Uterus (tissue), 4 donors: ENCODE measurements around the gene C11orf24. TPM values are rescaled to one million over a fixed set of nuclear protein-coding genes. Genes with fewer than 3 reads are reported as not detected.

Source experiments
- DNase-seq, 2 donors: peaks; one replicate each; pipeline ENCODE4 v3.0.0-alpha.2; 2019 to 2020
- H3K27ac ChIP-seq, 2 donors: fragments of 200-600 bp; sonication (generic); 1 replicate in 1 of 2; 2 replicates in 1 of 2; pipeline ENCODE4 v1.5.1; 2016 to 2018
- H3K27me3 ChIP-seq, 2 donors: fragments of 200-600 bp; sonication (generic); one replicate each; pipeline ENCODE4 v1.5.1; 2018 to 2019; ENCODE audit warnings: control low read depth in 1 of 2
- H3K36me3 ChIP-seq, 2 donors: fragments of 200-600 bp; sonication (generic); one replicate each; pipeline ENCODE4 v1.5.1; 2019; ENCODE audit warnings: control low read depth in 1 of 2
- H3K4me1 ChIP-seq, 2 donors: fragments of 200-600 bp; sonication (generic); one replicate each; pipeline ENCODE4 v1.5.1; 2018 to 2019; ENCODE audit warnings: control low read depth in 1 of 2
- H3K4me3 ChIP-seq, 2 donors: fragments of 200-600 bp; sonication (generic); 1 replicate in 1 of 2; 2 replicates in 1 of 2; pipeline ENCODE4 v1.5.1; 2018 to 2019; ENCODE audit warnings: mild to moderate bottlenecking in 1 of 2
- H3K9me3 ChIP-seq, 2 donors: fragments of 200-600 bp; sonication (generic); one replicate each; pipeline ENCODE4 v1.5.1; 2019; ENCODE audit warnings: control low read depth in 1 of 2
- CTCF ChIP-seq, 4 experiments: fragments of 200-600 bp in 2 of 4; fragments of 450-650 bp in 2 of 4; sonication (generic) in 2 of 4; IDR thresholded peaks; one replicate each; pipeline ENCODE4 v1.5.1; 2016 to 2019; ENCODE audit warnings: antibody characterized with exemption in 4 of 4, mild to moderate bottlenecking in 2 of 4, moderate library complexity in 1 of 4
- POLR2A ChIP-seq, 2 donors: fragments of 450-650 bp; IDR thresholded peaks; one replicate each; pipeline ENCODE4 v1.6.1; 2016; ENCODE audit warnings: antibody characterized with exemption in 2 of 2, mild to moderate bottlenecking in 1 of 2, moderate library complexity in 1 of 2
- intact Hi-C: fragments of 100-400 bp; cut with DNase I; formaldehyde crosslinking; loops from one replicate; pipeline ENCODE4 v1.15.1; 2023; ENCODE audit warnings: low total_unique reads
- total RNA-seq, 4 donors: library from RNA; depleted of rRNA in 3 of 4; stranded (reverse); fragments of >200 nt in 3 of 4; gene quantifications; one replicate each; pipeline versions ENCODE4 v1.1.0 to v1.2.4, GENCODE V29; 2014 to 2023
- donor health status: DM: yes; HTN: yes; CAD: no.

C11orf24 gene
- total RNA-seq, 4 donors from 2014 or later: 23.2 to 136 (median 33.4) TPM

GRCh38 chr11:68223275-68223674, 48.5 kb downstream of the C11orf24 start:
- Histone ChIP-seq H3K27ac (no peak overlapping the region), H3K27me3 (no peaks in the 10 kb centered on the region), H3K4me3 (no peak overlapping the region), H3K36me3 (no peaks in the 10 kb centered on the region), H3K9me3 (no peaks in the 10 kb centered on the region), H3K4me1 (no peaks in the 10 kb centered on the region)
- intact Hi-C loops: no loop called here
- DNase-seq: no peak
- TF ChIP-seq POLR2A (IDR thresholded peaks at IDR 0.05) (no peak), CTCF (IDR thresholded peaks at IDR 0.05) (no peak)

- no peaks in the 10 kb centered on the region for H3K27me3 ChIP-seq
- no peaks in the 10 kb centered on the region for H3K9me3 ChIP-seq
- intact Hi-C loops: no loop called here
- TF ChIP-seq POLR2A (IDR thresholded peaks at IDR 0.05) (no peak), CTCF (IDR thresholded peaks at IDR 0.05) (no peak)
- H3K36me3 ChIP-seq: no peaks in the 10 kb centered on the region
- no peak for DNase-seq
- H3K4me1 ChIP-seq: no peaks in the 10 kb centered on the region
- H3K4me3 ChIP-seq: no peak overlapping the region
- no peak overlapping the region for H3K27ac ChIP-seq
Observed at GRCh38 chr11:68221406-68221805, 50.4 kb downstream of the C11orf24 start.

GRCh38 chr11:68216171-68216938, 55.4 kb downstream of the C11orf24 start:
- H3K36me3 ChIP-seq: no peaks in the 10 kb centered on the region
- DNase-seq: no peak
- no peak overlapping the region for H3K4me3 ChIP-seq
- intact Hi-C loops: no loop called here
- no peaks in the 10 kb centered on the region for H3K9me3 ChIP-seq
- H3K27me3 ChIP-seq: no peaks in the 10 kb centered on the region
- H3K27ac ChIP-seq: no peak overlapping the region
- TF ChIP-seq POLR2A (IDR thresholded peaks at IDR 0.05) (peak in 1 of 2 donors; percentile 15), CTCF (IDR thresholded peaks at IDR 0.05) (no peak)
- H3K4me1 ChIP-seq: peaks cover 0 to 5% of the 10 kb centered on the region in 2 donors

- Histone ChIP-seq H3K4me1 (peaks cover 0 to 12% of the 10 kb centered on the region in 2 donors), H3K27ac (no peak overlapping the region), H3K27me3 (no peaks in the 10 kb centered on the region), H3K36me3 (no peaks in the 10 kb centered on the region), H3K4me3 (no peak overlapping the region), H3K9me3 (no peaks in the 10 kb centered on the region)
- no peak for DNase-seq
- intact Hi-C loops: no loop called here
- TF ChIP-seq POLR2A (IDR thresholded peaks at IDR 0.05) (no peak), CTCF (IDR thresholded peaks at IDR 0.05) (no peak)
Observed at GRCh38 chr11:68215524-68216170, 56.1 kb downstream of the C11orf24 start.

- no peaks in the 10 kb centered on the region for H3K27me3 ChIP-seq
- no peaks in the 10 kb centered on the region for H3K9me3 ChIP-seq
- DNase-seq: no peak
- no peak for TF ChIP-seq POLR2A (IDR thresholded peaks at IDR 0.05)
- no peak for TF ChIP-seq CTCF (IDR thresholded peaks at IDR 0.05)
- H3K36me3 ChIP-seq: no peaks in the 10 kb centered on the region
- H3K4me1 ChIP-seq: peaks cover 0 to 18% of the 10 kb centered on the region in 2 donors
- H3K4me3 ChIP-seq: no peak overlapping the region
- H3K27ac ChIP-seq: no peak overlapping the region
- intact Hi-C loops: no loop called here
Observed at GRCh38 chr11:68215087-68215445, 56.7 kb downstream of the C11orf24 start.
